Measurements from ENCODE around the gene SAMD4B. TPM values are rescaled to one million over a fixed set of nuclear protein-coding genes. Genes with fewer than 3 reads are reported as not detected.

Gene SAMD4B
- total and polyA plus RNA-seq, 9 of the 15 experiments (the other 6 are each of a cell fraction or from before 2014, with no cell fraction given) = 3.4 to 90.5 (median 38.0) TPM

- TF ChIP-seq ZNF280B (CRISPR knock-in tag; IDR thresholded peaks at IDR 0.05) = no peak
- peak; percentile 6; the same call in 1 of the 2 replicates for TF ChIP-seq PHF8 (IDR thresholded peaks at IDR 0.05; ENCODE audit: borderline replicate concordance, low read length)
- TF ChIP-seq RBM17 (IDR thresholded peaks at IDR 0.05; ENCODE audit: borderline replicate concordance, low read depth, low read length) = no peak
- no peak for TF ChIP-seq TSHZ1 (CRISPR knock-in tag; IDR thresholded peaks at IDR 0.05)
- peak; percentile 55; the same call in 1 of the 2 replicates for TF ChIP-seq NFRKB (IDR thresholded peaks at IDR 0.05; ENCODE audit: low read depth)
- TF ChIP-seq, protein P1, sequence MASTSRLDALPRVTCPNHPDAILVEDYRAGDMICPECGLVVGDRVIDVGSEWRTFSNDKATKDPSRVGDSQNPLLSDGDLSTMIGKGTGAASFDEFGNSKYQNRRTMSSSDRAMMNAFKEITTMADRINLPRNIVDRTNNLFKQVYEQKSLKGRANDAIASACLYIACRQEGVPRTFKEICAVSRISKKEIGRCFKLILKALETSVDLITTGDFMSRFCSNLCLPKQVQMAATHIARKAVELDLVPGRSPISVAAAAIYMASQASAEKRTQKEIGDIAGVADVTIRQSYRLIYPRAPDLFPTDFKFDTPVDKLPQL (IDR thresholded peaks at IDR 0.05; ENCODE audit: extremely low read depth, insufficient read length) = no peak
- no peak for TF ChIP-seq FOXM1 (IDR thresholded peaks at IDR 0.05; ENCODE audit: low read depth)
- TF ChIP-seq FOXM1 (CRISPR knock-in tag; IDR thresholded peaks at IDR 0.05; ENCODE audit: low read depth) = no peak
- TF ChIP-seq ESRRA (IDR thresholded peaks at IDR 0.05; ENCODE audit: borderline replicate concordance, low read depth) = no peak
- TF ChIP-seq, protein P2, sequence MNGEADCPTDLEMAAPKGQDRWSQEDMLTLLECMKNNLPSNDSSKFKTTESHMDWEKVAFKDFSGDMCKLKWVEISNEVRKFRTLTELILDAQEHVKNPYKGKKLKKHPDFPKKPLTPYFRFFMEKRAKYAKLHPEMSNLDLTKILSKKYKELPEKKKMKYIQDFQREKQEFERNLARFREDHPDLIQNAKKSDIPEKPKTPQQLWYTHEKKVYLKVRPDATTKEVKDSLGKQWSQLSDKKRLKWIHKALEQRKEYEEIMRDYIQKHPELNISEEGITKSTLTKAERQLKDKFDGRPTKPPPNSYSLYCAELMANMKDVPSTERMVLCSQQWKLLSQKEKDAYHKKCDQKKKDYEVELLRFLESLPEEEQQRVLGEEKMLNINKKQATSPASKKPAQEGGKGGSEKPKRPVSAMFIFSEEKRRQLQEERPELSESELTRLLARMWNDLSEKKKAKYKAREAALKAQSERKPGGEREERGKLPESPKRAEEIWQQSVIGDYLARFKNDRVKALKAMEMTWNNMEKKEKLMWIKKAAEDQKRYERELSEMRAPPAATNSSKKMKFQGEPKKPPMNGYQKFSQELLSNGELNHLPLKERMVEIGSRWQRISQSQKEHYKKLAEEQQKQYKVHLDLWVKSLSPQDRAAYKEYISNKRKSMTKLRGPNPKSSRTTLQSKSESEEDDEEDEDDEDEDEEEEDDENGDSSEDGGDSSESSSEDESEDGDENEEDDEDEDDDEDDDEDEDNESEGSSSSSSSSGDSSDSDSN (IDR thresholded peaks at IDR 0.05; ENCODE audit: borderline replicate concordance in 1 of 2, low read depth in 2 of 2, low read length in 2 of 2) = peak in 1 of 2 experiments; percentile 80; a peak in 2 of 4 replicates
- no peak for TF ChIP-seq ZNF431 (CRISPR knock-in tag; IDR thresholded peaks at IDR 0.05)
- TF ChIP-seq KDM2B (CRISPR knock-in tag; IDR thresholded peaks at IDR 0.05) = no peak
- TF ChIP-seq, protein P3, sequence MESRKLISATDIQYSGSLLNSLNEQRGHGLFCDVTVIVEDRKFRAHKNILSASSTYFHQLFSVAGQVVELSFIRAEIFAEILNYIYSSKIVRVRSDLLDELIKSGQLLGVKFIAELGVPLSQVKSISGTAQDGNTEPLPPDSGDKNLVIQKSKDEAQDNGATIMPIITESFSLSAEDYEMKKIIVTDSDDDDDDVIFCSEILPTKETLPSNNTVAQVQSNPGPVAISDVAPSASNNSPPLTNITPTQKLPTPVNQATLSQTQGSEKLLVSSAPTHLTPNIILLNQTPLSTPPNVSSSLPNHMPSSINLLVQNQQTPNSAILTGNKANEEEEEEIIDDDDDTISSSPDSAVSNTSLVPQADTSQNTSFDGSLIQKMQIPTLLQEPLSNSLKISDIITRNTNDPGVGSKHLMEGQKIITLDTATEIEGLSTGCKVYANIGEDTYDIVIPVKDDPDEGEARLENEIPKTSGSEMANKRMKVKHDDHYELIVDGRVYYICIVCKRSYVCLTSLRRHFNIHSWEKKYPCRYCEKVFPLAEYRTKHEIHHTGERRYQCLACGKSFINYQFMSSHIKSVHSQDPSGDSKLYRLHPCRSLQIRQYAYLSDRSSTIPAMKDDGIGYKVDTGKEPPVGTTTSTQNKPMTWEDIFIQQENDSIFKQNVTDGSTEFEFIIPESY (CRISPR knock-in tag; IDR thresholded peaks at IDR 0.05) = no peak
- TF ChIP-seq BRD4 (IDR thresholded peaks at IDR 0.05) = no peak
- no peak for TF ChIP-seq BACH1 (tag; IDR thresholded peaks at IDR 0.05)
- no peak for TF ChIP-seq MXI1 (IDR thresholded peaks at IDR 0.05; ENCODE audit: low read depth, low read length)
These were observed 61.4 kb downstream of the SAMD4B start (continued) for GRCh38 chr19:39403331-39404312.

Measured in K562 (cell line).